ENCODE data around the gene C11orf54. TPM values are rescaled to one million over a fixed set of nuclear protein-coding genes. Genes with fewer than 3 reads are reported as not detected.

C11orf54 gene
- total and polyA plus RNA-seq, 10 of the 15 experiments (the other 5 are each of a cell fraction or from before 2014, with no cell fraction given), result 15.1 to 32.3 (median 26.8) TPM

DNA sequence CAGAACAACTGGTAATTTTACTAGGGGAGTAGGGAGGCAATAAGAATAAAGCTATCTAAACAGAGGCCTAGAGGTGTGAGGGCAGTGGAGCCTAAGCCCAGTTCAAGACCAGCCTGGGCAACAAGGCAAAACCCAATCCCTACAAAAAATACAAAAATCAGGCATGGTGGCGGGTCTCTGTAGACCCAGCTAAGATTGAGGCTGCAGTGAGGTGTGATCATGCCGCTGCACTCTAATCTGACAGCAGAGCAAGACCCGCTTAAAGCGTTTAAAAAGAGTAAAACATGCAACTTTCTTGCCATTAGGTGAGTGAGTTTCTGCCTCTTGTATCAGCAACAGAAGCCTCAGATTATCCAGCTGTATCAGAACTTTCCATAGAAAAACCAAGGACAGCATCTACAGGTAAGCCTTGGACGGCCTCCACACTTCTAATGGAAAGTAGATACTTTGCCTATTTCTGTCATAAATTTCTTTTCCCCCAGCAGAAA, 12.3 kb upstream of the C11orf54 start (continued):
- TF ChIP-seq LARP7 (IDR thresholded peaks at IDR 0.05), result no peak
- no peak; the same call in 1 of the 2 replicates for TF ChIP-seq CBFB (IDR thresholded peaks at IDR 0.05; ENCODE audit: low read depth)
- no peak for TF ChIP-seq ZNF217 (IDR thresholded peaks at IDR 0.05)
- no peak for TF ChIP-seq NRF1 (conservative IDR thresholded peaks at IDR 0.05; ENCODE audit: low read depth, low read length)
- 0 out of 4 replicates have a peak, but pooled peaks of 1 of the 2 experiments have one; percentile 7 for TF ChIP-seq CEBPB (IDR thresholded peaks at IDR 0.05; ENCODE audit: borderline replicate concordance in 1 of 2, low read depth in 2 of 2, low read length in 2 of 2)
- TF ChIP-seq ZNF207 (IDR thresholded peaks at IDR 0.05; ENCODE audit: borderline replicate concordance), result no peak
- no peak for TF ChIP-seq POLR2AphosphoS2 (IDR thresholded peaks at IDR 0.05; ENCODE audit: low read depth, low read length)
- TF ChIP-seq SREBF1 (IDR thresholded peaks at IDR 0.05; ENCODE audit: low read length), result no peak

DNA sequence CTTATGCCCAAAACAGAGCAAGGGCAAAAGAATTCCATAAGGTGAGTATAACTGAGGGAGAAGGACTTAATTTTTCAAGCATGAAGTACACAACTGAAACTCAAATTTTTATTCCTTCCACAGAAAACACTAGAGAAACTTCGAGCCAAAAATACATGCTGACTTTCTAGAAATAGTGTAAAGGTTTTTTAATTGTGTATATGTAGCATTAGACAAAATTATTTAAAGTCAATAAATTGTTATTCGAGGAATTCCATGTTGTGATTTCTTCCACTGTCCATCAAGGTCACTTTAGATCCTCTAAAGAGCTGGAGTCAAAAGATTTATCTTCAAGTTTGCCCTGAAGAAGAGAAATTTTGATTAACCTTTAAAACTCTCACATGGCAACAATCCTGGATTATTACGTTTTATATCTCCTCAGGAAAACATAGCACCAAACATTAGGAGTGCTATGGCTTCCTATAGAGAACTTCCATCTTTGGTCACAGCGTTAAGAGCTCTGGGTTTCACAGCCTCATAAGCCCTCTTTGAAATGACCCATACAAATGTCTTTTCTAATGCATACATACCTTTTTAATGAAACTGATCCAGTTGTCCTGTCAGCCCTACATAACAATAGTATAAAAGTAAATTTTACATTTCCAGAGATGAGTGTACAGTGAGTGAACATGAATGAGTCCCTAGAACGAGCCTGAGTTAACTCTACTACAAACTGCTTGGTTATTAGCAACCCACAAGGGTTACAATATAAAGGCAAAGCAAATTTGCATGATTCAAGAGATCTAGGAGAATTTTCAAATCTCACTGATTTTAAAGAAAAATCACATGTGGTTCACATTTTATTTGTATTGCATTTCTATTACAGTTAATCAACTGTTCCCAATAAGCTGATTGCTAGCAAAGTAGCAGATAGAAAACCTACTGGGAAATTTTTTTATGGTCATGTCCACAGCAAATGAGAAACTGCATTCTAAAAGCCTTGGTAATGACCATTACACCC, 11.1 kb upstream of the C11orf54 start:
- no peaks in the 10 kb centered on the region; the same call in 1 of the 2 replicates for H3K4me1 ChIP-seq (ENCODE audit: control insufficient read depth, insufficient read depth, low read length)
- H4K20me1 ChIP-seq (ENCODE audit: control insufficient read depth, insufficient read depth), result no peaks in the 10 kb centered on the region
- 49% methylated on average over 5 of the region's 5 CpGs for whole genome bisulfite sequencing (ENCODE audit: insufficient coverage, insufficient replicate concordance, low lambda C conversion rate, missing lambda C conversion rate)
- in situ Hi-C loops (cut with MboI) (no loop called here), intact Hi-C loops (cut with micrococcal nuclease; ENCODE audit: unreplicated experiment) (no loop called here)
- no peak overlapping the region for H3K4me3 ChIP-seq
- 0 out of 3 replicates have a peak, but pooled peaks have one; percentile 3 for ATAC-seq
- no peak overlapping the region for H3K4me2 ChIP-seq (ENCODE audit: control insufficient read depth, insufficient read depth)
- ChIA-PET RAD21 (ENCODE audit: unreplicated experiment) (interaction anchor here (0.5 to 3.8 kb wide), 4 partner anchors 10 to 84 kb away, joined by 3 to 14 read pairs (median 4); partner anchors contain the start of genes C11orf54, MED17 and TAF1D), CTCF (interaction anchor here (1.0 to 1.6 kb wide), 6 partner anchors 8 to 53 kb away, joined by 3 to 4 read pairs (median 4); partner anchors contain the start of gene MED17), SMC1A (ENCODE audit: uncharacterized antibody, unreplicated experiment) (interaction anchor here (0.6 to 6.2 kb wide), 5 partner anchors 11 to 88 kb away, joined by 3 to 31 read pairs (median 4); partner anchors contain the start of genes C11orf54, MED17 and TAF1D), POLR2A (interaction anchor here (0.8 to 2.5 kb wide), 6 partner anchors 8 to 54 kb away, joined by 3 to 8 read pairs (median 4); partner anchors contain the start of genes C11orf54, MED17 and TAF1D)
- DNase-seq (ENCODE audit: low read depth, low spot score), result no peak
- TSS peak; percentile 35 for BruUV-seq (replicated peaks)
- TF ChIP-seq CREB1 (IDR thresholded peaks at IDR 0.05; ENCODE audit: low read depth) (no peak), ZNF24 (IDR thresholded peaks at IDR 0.05) (no peak), ZNF274 (IDR thresholded peaks at IDR 0.05; ENCODE audit: insufficient read depth, insufficient read length) (no peak)
- no peak overlapping the region for H3K27ac ChIP-seq (ENCODE audit: control insufficient read depth, insufficient read depth)
- peaks cover 24% of the 10 kb centered on the region for H3K79me2 ChIP-seq (ENCODE audit: control insufficient read depth, insufficient read depth, low read length)
- no peaks in the 10 kb centered on the region for H3K27me3 ChIP-seq (replicated peaks in 1 of 2; ENCODE audit: control insufficient read depth in 2 of 2, insufficient read depth in 2 of 2, low read length in 1 of 2)
- H3K9ac ChIP-seq (ENCODE audit: control insufficient read depth, insufficient read depth, low read length), result no peak overlapping the region
- no peak overlapping the region for H2AFZ ChIP-seq (ENCODE audit: control insufficient read depth, low read depth, low read length)
- peaks cover 9 to 48% of the 10 kb centered on the region in 2 experiments for H3K36me3 ChIP-seq (ENCODE audit: control insufficient read depth in 2 of 2, insufficient read depth in 2 of 2, low read length in 1 of 2)
- no peak for FAIRE-seq
- H3K9me3 ChIP-seq (replicated peaks; ENCODE audit: control insufficient read depth, insufficient read depth, low read length), result no peaks in the 10 kb centered on the region
